CD4-positive, alpha-beta T cell treated with Interleukin-15 for 4 hours (primary cell): ENCODE results near the gene RNASE12.
"Not testable (repeated sequence)": the region's sequence is repeated elsewhere in the genome, so short reads cannot be mapped to it uniquely, and the experiment has no call there.

Source experiments
- DNase-seq: peaks from one replicate; pipeline ENCODE4 v3.0.0-alpha.2; 2020; ENCODE audit warnings: low spot score

RNASE12 gene

DNA sequence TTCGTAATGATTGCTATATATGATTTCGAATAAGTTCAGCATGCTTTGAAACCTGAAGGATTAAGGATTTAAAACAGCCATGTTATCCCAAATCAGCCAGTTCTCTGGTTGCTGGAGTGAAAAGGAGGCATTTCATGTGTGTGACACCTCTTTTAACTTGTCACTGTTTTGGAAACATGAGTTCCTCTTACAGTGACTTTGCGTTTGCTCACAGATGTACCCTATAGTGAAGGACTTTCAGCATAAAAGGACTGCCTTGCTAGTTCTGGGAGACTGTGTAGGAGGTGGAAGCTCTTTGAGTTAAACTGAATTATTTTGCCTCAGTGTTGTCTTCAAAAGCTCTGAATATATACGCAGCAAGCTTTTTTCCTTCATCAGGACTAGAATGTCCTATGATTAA is 10.9 kb downstream of the RNASE12 start:
- DNase-seq = no peak

DNA sequence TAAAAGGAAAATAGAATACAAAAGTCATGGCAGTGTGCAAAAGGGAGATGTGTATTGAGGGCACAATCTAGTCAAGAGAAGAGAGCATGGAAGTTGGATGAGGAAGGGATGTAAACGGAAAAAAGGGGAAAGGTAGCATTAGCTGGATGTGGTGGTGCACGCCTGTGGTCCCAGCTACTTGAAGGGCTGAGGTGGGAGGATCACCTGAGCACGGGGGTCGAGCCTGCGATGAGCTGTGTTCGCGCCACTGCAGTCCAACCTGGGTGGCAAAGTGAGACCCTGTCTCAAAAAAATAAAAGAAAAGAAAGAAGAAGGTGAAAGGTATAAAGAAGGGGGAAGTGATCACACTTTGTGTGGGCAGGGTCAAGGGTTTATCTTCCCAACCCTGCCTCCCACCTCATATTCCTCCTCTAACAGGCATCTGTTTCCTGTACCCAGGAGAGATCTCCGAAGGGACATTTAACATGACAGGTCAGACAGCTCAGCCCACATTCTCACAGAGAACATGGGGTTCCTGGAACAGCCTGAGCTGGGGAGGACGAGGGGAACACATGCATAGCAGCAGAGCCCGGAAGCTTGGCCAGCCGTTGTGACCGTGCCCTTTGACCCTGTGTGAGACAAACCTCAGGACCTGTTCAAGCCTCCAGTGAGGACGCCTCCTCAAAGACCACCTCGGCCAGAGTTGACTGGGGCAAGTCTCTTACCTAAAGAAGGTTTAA is 12.2 kb downstream of the RNASE12 start:
- DNase-seq = no peak

DNA sequence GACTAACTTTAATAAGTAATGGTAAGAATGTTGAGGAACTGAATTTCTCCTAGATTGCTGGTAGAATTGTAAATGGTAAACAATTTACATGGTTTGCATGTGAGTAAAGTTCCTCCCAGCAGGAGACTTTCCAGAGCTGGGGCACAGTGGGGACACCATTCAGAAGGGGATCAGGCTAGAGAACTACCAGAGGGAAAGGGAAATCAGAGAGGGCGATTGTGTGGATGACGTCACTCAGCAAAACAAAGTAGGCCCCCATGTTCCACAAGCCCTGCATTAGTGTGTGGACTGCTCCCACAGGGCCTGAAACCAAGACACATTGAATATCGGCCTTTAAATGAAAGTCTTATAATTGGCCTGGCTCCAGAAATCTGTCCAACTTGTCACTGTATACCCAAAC is 12.9 kb downstream of the RNASE12 start:
- DNase-seq = no peak

GRCh38 chr14:20572382-20572990 is 18.7 kb downstream of the RNASE12 start:
- not testable (repeated sequence) for DNase-seq

DNA sequence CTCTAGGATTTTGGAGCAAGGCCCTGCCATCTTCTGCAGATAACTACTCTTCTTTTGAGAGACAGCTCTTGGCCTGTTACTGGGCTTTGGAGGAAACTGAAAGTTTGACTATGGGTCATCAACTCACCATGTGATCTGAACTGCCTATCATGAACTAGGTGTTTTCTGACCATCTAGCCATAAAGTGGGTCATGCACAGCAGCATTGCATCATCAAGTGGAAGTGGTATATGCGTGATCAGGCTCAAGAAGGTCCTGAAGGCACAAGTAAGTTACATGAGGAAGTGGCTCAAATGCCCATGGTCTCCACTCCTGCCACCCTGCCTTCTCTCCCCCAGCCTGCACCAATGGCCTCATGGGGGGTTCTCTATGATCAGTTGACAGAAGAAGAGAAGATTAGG is 20.5 kb downstream of the RNASE12 start:
- not testable (repeated sequence) for DNase-seq

- not testable (repeated sequence) for DNase-seq
Measured at GRCh38 chr14:20569865-20570264, 21.3 kb downstream of the RNASE12 start.

DNA sequence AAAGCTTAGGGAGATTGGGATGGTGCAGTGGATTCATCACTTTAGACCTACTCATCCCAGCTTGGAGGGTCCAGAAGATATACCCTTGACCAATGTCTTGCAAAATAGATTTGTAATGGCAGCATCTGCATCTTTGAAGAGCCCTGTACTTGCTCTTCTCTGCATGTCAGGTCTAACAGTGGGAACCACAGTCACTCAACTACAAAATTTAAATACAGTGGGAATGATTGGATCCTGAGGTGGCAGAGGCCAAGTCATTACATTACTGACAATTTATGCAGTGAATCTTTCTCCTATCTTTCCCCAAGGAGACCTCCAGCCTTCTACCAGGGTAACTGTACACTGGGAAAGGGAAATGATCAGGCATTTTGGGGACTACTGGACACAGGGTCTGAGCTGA is 22.1 kb downstream of the RNASE12 start:
- no peak for DNase-seq

DNA sequence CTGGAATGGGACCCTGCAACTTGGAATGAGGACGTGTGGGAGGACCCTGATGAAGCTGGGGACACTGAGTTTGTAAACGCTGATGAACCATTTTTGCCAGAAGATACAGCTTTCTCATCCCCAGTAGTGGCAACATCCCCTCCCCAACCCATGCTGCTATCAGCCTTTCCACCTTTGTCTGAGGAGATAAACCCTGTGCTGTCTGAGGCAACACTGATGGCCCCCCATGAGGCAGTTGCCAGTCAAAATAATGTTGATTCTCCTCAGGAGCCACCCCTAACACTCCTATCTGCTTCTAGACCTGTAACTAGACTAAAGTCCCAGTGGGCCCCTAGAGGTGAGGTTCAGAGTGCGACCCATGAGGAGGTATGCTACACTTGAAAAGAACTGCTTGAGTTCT is 22.8 kb downstream of the RNASE12 start:
- DNase-seq = no peak

GRCh38 chr14:20567199-20567598 is 24.0 kb downstream of the RNASE12 start:
- DNase-seq = not testable (repeated sequence)

GRCh38 chr14:20564501-20564997 is 26.6 kb downstream of the RNASE12 start:
- DNase-seq = no peak

DNA sequence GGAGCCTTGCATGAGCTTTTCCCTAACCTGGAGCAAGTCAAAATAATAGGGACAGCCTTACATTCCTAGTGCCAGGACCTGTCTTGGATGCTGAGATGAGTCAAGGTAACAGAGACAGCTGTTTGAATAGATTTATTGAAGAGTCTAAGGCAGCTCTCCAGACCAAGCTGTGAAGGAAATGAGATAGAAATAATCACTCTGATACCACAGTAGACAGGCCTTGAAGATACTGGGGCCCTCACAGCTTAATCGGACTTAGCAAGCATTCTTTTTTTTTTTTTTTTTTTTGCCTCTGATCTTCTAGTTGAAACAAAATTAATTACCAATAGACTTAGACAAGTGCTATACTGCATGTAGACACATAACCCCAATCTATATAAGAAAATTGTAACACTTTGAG is 27.2 kb downstream of the RNASE12 start:
- DNase-seq = no peak

DNA sequence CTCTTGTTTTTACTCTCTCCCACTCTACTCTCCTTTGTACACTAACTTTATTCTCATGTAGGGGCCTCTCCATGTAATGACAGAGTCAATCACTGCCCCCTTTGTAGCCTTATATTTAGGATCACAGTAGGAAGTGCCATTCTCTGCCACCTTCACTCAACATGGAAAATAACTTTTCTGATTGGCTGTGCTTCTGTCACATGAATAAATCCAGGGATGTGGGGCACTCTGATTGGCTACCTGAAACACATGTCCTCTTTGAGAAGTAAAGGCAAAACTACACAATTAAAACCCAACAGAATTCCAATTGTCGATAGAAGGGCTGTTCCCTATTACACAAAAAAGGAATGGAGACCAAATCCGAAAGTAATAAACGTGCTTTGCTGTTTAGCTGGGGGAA is 30.2 kb downstream of the RNASE12 start, which contains the start of gene RNASE9:
Gene RNASE9 (minus strand): TSS at position 87 of the 400 bp plus-strand sequence.
- DNase-seq = no peak

DNA sequence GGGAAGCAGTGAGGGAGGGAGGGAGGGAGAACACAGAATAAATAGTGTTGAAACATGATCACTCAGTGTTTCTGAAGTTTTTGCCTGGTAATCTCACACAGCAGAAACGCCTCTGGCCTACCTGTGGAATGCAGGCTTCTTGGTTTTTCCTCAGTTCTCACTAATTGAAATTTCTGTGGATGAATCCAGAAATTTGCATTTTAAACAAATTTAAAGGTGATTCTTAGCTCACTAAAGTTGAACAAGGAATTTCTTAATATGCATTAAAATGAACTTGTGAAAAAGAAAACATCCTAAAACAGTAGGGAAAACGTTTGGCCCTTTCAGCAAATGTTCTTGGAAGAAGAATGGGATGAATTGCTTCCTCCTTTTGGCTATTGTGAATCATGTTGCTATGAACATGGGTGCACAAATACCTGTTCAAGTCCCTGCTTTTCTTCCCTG is 31.7 kb downstream of the RNASE12 start:
- DNase-seq = no peak

DNA sequence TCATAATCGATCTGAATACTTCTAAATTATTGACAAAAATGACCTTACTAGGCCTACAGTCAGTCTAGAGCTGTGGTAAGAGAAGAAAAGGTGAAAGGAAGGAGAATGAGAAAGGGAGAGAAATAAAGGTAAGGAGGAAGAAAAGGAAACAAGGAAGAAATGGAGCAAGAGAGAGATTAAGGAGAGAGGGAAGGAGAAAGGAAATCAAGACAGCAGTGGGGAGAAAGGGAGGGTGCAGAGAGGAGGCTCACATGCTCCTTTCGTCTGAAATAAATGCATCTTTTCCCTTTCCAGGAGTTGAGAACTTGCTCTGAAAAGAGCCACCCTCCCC is 34.0 kb downstream of the RNASE12 start:
- no peak for DNase-seq

DNA sequence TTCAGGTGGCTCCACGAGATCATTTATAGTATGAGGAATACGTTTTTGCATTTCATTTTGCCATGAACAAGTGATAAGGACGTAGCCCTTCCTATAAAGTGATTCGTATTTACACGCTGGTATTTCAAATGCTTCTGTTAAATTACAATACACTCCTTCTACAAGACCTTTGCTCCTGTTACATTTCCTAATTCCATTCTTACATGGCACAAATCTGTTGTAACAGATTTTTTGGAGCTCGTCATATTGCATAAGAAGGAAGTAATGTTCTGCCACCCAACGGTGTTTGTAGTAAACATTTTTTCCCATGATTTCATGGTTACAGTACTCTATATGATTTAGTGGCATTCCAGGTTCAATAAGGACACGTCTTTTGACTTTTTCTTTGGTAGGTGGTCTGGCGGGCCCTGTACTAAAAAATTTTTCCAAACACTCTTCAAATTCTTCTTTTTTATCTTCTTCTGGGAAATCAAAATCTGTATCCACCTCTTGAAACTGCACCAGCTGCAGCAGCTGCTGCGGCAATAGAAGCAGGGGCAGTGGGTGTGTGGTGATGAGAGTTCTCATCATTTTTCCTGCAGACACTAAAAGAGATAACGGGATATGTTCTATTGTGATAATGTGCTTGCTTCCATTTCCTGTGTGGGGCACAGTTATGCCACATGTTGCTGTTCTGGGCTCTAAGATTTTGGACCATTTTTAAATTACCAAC is 34.5 kb downstream of the RNASE12 start:
- no peak for DNase-seq

- DNase-seq = no peak
Measured at GRCh38 chr14:20555845-20556244, 35.3 kb downstream of the RNASE12 start.

DNA sequence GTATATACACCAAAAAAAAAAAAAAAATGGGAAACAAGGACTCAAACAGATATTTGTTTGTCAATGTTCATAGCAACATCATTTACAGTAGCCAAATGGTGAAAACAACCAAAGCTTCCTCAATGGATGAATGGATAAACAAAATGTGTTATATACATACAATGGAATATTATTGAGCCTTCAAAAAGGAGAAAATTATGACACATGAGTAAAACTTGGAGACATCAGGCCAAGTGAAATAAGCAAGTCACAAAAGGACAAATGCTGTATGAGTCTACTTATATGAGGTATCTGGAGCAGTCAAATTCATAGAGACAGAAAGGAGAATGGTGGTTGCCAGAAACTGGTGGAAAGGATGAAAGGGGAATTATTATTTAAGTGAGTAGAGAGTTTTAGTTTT is 38.2 kb downstream of the RNASE12 start:
- no peak for DNase-seq

GRCh38 chr14:20551606-20552005 is 39.6 kb downstream of the RNASE12 start:
- no peak for DNase-seq

- DNase-seq = no peak
Measured at GRCh38 chr14:20550926-20551325, 40.2 kb downstream of the RNASE12 start.

DNA sequence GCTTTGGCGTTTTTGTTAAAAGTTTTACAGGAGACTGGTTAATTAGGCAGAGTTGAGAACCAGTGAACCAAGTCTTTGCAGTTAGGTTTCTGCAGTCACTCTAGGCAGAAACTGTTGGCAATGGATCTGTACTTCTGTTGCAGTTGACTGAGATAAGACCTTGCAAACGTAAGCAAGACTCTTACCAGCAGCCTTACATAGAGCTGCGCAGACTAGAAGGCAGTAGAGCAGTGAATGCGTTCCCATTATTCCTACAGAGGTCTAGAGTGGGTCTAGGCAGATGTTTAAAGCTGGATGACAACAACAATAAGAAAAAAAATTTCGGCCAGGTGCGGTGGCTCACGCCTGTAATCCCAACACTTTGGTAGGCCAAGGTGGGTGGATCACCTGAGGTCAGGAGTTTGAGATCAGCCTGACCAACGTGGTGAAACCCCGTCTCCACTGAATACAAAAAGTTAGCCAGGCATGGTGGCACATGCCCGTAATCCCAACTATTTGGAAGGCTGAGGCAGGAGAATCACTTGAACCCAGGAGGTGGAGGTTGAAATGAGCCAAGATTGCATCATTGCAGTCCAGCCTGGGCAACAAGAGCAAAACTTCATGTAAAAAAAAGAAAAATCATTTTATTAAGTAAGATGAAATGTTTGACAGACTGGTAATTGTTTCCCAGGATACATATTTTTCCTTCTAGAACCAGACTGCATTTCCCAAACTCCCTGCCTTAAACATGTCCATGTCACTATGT is 42.6 kb downstream of the RNASE12 start:
- no peak for DNase-seq

DNA sequence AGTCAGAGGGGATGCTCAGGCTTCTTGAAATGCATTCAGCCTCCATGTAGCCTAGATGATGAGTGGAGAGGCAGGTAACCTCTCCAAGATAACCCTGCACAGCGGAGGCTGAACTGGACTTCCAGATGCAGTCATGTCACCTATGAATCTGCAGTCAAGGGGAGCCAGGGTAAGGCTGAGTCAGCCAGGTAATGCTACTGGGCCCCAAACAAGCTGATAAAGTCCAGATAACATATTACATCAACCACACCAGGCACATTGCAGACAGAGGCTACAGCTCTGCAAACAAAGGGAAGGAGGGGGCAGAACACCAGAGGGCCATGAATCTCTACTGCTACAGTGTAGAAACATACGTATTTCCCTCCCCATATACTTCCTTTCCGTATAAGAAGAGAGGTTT is 44.3 kb downstream of the RNASE12 start:
- no peak for DNase-seq
